Stimulated activated CD4-positive, alpha-beta T cell treated with anti-CD3 and anti-CD28 coated beads, Interleukin-1b, Interleukin-23, amount 100 ng/mL, for 1 hour (primary cell): ENCODE results near the gene ATXN1.

Experiments used
- DNase-seq, 2 donors: peaks; one replicate each; pipeline ENCODE4 v3.0.0-alpha.2; 2020; ENCODE audit warnings: low read depth in 2 of 2

ATXN1 gene

DNA sequence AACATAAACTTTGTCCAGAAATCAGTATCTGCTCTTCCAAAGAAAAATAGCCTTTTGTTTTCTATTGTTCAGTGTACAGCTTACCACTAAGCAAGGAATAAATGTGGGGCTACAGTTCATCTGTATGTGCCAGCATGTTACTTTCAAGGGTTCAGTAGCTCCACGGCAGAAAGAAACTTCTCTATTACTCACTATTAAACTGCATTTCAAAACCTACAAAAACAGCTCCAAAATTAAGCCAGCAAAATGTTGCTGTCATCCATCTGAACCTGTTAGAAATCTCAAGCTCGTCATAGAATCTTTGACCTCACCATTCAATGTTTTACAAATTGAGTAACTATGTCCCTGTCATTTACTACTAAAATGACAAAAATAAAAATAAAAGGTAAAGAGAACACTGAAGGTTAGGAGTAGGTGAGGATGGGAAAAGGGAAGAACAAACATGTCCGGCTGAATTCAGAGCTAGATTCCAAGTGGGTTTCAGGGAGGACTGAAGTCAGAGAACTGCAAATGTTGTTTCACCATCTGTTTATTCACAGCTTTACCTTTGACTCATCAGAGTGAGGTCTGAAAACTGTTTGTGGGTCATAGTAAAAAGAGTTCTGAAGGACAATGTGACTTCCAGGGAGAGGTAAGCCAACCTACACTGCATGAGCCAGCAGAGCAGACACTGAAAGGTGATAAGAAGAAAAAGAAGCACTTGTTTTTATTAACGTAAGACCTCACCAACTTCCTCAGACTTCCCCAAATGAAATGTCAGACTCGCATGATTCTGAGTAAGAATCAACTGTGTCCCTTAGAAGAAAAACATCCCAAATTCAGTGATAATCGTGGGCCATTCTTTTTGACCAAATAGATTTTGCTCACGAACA, 62.0 kb downstream of the ATXN1 start:
- DNase-seq = no peak

DNA sequence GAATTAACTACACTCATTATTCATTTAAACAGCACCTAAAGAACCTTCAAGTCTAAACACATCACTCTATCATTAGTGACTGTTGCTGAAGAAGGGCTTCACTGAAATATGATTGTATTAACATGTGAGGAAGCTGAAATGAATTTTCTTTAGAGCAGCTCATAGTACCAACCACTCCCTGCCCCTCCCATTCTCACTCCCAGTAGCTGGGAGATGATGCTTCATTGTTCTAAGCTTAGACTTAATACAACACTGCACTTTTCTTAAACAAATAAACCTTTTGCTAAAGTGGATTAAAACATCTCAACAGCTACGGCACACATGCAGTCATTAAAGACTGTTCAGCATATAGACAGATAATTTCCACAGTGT, 63.1 kb downstream of the ATXN1 start:
- DNase-seq = no peak

DNA sequence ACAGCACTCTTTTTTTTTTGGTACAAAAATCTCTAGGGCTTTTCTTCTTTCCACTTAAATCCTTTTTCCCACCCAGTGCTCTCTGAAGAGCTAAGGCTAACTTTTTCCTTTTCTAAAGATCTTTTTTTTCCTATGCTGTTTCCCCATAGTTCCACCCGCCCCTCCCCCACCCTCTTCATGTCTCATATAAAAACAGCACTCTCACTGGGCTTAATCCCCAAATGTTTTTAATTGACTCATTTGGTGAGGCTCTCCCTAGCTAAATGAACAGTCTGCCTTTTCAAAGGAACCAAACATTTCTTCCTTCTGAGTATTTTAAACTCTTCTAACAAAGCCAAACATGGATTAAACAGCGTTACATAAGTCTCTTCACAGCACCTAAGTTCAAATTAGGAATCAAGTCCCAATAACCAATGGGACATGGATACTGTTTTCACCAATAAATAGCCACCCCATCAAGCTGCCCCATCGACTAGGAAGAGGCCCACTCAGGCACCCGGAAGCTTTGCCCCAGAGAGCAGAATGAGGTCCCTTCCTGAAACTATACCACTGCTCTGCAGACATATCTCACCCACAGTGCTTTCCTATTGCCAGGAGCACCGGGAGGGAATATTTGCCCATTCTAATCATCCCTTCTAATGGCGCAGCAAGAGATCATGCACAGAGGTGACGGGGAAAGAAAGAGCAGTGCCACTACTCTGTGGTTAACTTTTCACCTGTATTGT, 63.7 kb downstream of the ATXN1 start:
- no peak for DNase-seq

DNA sequence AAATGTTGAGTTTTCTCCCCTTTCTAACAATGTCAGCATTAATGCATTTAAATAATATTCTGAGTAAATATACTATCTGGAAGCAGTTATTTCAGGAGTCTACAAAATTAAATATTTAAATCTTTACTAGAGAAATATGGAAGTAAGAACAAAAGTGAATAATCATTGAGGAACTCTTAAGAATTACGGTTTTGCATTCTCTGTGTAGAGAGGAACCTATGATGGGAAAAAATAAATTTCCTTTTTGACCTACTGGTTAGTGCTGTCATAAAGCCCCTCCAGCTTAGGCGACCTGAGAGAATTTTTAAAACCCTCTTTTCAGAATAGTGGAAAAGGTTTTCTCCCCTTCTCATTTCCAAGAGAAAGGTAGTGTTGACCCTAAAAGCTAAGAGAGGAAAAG, 64.8 kb downstream of the ATXN1 start:
- no peak for DNase-seq

DNA sequence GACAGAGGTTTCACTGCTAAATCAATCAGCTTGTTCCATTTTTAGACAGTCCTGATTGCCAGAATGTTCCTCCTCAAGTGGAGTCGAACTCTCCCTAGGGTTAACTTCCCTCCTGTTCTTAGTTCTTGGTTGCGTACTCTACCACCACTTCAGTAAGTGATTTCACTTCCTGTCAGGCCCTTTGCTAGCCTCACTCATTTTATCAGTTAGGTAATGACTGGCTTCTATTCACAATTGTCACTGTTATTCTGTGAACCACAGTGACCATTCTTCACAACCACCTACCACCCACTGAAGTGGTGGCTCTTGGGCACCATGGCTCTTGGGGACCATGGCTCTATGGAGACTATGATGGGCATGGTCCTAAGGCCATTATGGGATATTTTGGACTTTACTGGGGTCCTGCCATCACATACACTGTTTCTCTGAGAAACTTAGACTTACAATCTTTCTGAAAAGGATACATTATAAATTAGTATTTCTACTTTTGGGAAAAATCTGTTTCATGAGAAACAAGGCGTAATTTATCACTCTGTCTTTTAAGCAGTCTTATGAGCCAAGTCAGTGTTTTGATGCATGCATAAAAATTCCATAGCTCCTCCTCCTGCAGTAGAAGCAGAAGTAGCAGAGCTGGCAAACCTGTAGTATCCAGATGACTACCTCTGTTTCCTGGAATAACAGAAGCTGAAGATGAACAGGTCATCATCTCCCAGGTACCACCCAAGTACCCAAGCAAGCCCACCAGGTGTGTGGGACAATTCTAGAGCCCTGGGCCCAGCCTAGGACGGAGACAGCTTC, 66.3 kb downstream of the ATXN1 start:
- no peak for DNase-seq

DNA sequence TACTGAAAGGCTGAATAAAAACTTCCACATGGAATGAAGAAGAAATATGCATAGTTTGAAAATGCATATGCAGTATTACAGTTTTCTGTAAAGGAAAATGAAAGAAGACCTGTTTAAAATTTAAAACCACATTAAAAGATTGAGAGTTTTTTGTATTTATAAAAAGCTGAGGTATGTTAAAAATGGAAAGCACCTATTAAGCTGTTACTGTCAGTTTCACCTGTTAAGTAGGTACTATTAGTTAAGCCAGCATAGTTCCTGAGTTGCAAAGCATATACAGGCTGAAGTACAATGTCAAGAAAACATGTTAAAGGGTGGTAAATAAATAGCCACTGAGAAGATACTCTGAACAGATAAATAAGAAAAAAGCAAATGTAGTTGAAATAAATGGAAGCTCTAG, 69.9 kb downstream of the ATXN1 start:
- no peak for DNase-seq

DNA sequence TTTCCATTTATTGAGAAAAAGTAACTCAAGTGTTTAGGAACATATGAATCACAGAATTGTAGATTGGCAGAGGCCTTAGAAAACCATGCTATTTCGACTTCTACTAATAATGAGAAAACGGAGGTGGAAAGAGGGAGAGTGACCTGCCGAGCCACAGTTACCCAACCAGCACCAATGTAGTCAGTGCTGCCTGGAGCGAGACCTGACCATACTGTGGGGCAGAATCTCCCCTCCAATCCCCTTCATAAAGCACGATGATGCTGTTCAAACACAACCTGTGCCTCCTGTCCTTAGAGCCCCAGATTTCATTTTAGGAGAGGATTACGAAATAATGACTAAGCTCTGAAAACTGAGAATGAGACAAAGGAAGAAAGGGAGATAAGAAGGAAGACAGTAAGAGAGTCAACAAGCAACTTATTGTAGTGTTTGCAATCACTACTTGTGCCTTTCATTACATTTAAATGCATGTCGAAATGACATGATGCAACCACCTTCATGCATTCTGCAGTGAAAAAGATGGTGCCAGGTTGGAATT, 70.6 kb downstream of the ATXN1 start:
- no peak for DNase-seq

DNA sequence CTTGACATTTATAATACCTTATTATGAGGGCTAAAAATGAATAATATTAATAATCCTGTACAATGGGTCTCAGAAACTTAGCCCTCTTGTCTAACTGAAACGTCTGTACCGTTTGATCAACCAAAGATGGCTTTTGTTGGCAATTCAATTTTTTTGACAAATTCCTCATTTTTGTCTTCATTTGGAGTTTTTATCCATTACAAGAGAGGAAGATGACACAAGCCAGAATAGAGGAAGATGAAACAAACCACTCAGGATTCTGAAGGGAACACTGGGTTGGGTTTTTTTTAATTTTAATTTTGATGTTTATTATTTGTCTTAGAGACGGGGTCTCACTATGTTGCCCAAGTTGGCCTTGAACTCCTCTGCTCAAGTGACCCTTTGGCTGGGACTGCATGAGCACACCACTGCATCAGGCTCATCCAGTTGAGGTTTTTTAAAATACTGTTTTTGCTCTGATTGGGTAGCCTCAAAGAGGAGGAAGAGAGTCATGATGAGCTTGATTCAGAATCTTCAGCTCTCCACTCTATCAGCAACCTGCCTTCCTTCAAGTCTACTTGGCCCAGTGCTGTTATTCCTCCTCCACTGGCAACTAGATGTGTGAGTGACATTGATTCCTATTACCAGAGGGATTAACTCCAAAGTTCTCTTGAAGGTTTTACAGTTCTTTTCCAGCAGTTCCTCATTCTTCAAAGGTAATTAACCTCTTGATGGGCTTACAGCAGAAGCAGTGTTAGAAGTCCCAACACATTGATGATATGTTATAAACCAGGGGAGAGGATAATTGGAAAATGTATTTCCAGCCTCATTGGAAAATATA, 71.3 kb downstream of the ATXN1 start:
- no peak for DNase-seq

DNA sequence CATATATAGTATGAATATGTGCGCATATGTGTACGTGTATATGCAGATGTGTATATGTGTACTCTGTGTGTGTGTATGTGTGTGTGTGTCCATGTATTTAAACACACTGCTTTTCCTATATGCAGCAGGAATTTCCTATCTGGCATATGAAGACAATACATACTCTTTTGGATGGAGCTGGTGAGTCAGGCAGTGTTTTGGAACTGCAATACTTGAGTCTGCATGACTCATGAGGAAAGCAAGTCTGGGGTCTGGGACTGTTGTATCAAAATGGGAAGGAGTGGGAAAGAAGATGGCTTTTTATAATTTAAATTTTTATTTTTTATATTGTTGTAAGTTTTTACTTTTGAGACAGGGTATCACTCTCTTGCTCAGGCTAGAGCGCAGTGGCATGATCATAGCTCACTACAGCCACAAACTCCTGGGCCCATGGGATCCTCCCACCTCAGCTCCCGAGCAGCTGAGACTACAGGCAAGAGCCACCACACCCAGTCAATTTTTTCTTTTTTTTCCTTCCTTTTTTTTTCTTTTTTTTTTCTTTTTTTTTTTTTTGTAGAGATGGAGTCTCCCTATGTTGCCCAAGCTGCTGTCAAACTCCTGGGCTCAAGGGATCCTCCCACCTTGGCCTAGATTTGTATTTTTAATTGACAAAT, 72.2 kb downstream of the ATXN1 start:
- DNase-seq = no peak

DNA sequence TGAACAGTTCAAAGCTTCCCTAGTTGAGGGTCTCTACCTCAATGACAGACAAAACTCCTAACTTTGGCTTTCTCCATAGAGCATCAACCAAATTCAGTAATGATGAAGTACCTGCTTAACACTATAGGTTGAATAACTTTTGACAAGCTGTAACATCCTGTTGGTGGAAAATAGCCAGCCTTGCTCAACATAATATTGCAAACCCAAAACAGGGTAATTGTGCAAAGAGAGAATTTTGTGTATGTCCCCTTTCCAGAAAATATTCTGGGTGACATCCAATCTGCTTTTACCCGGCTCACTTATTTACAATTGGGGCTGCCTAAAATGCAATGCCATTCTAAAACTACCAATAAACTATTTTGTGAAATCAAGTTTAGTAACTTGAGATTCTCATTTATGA, 72.8 kb downstream of the ATXN1 start:
- no peak for DNase-seq

DNA sequence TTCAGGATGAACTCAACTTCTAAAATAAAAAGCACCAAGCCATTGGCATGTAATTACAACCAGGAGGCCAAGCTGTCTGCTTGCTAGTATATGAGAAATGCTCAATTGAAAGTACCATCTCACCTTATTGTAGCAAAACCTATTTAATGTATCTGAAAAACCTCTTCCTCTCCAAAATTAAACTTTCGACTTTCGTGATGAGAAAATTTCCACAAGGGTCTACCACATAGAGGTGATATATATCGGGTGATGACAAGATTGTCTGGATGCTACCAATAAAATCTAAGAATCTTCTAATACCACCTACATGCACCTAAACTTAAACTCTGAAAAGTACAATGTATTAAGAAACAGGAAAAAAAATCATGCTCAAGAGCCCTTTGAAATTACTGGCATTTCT, 74.2 kb downstream of the ATXN1 start:
- no peak for DNase-seq

DNA sequence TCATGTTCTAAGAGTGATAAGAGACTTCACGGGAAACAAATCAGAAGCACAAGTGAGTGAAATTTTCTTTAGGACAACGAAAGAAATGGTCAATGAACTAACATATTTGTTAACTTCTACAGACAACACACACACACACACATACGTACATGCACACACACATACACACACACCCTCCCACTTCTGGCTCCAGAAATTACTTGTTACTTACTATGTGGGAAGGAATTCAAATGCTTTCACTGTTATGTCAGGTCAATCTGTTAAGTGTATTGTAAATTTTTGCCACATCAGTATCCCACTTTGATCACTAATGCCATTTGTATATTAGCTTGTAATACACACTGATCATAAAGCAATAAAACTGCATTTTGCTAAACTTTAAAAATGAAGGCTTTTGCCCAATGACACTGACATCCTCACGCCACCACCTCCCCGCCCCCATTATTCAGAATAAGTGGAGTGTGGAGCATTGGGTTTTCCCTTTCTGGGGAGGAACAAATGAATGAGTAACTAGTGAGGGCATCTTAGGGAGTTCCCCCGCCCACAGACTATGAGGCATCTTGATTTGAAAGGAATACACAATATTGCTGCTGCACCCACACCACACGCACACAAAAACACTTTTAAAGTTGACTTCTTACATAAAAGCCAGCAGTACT, 76.2 kb downstream of the ATXN1 start:
- DNase-seq = peak; percentile 29 to 80

DNA sequence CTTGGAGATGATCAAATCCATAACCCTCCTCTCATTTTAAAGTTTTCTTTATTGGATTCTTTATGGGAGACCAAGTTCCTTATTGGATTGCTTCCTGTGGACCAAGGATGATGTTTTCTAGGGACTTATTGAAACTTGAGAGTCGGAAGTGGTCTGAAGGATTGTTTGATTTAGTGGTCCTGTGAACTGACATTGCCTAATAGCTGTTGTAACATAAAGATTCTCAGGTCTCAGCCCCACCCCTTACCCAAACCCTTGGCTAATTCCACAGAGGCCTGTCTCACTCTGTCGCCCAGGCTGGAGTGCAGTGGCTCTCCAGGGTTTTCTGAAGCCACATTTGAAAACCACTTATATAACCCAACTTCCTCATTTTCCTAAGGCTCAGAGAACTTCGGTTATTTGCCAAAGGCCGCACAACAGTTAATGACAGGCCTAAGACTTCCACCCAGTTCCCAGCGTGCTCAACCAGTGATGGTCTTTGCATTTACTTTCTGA, 77.0 kb downstream of the ATXN1 start:
- no peak for DNase-seq

DNA sequence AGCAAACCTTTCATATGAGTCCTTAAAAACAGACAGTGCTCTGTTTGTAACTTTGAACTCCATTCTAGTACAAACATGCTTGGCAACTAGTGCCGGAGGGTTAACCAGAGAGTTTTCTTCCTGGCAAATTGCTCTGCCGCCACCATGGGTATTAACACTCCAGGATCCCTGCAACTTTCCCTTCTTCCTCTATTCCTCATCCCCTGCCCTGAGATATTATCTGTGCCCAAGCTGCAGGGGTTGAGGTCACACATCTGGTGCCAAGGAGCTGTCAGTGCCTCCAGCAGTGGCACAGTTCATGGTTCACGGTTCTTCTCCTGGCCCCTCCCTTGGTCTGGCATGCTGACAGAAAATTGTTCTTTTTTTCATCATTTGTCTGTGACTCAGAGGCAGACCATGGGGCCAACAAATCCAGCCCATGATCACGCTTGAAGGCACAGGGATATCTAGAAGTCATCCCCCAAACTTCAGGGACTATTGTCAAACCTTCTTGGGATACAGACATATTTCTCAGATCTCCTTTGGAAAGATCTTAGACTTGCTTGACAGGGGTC, 77.5 kb downstream of the ATXN1 start:
- no peak for DNase-seq

DNA sequence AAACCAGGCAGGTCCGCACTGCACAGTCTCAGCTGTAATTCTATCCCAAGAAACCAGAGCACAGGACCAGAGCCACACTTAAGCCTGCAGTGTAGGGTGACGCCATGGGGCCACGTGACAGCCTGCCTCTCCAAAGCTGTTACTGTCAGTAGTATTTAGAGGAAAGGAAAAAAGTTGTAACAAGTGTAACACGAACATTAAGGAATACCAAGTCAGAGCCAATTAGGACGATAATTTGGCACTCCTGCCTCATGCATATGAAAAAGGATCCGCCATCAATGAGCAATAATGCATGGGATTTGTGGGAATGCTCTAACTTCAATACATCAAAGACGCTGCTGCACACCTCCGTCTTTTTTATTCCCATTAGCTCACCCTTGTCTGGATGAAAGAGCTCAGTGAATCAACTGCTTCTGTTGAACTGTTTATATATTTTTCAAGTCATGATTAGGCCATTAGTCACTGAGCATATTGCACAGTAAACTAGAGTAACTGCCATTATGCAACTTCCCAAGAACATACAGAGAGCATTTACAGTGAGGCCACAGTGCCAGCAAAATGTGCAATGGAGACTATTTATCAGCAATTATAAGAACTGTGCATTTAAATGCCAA, 79.9 kb downstream of the ATXN1 start:
- no peak for DNase-seq

DNA sequence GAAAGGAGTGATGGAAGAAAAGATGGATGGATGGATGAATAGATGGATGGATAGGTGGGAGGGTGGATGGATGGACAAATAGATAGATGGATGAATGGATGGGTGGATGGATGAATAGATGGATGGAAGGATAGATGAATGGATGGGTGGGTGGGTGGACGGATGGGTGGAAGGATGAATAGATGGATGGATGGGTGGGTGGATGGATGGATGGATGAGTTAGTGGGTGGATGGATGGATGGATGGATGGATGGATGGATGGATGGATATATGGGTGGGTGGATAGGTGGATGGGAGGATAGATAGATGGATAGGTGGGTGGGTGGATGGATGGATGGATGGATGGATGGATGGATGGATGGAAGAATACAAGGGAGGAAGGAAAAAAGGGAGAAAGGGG, 82.2 kb downstream of the ATXN1 start:
- DNase-seq = no peak

DNA sequence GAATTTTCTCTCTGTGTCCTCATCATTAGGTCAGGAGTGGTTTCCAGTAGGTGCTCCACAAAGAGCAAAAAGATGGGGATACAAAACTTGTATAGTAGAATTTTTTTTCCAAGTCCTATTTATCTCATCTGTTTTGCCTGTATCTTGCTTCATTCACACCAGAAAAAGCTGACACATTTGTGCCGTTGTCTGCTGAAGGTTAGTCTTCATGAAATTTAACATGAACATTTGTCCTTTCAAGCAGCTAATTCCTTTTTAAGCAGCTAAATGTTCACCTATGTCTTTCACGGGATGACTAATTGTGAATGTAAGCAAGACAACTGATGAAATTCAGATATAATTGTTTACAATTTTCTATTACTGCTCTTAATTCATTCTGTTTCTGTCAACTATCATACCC, 83.8 kb downstream of the ATXN1 start:
- DNase-seq = no peak

DNA sequence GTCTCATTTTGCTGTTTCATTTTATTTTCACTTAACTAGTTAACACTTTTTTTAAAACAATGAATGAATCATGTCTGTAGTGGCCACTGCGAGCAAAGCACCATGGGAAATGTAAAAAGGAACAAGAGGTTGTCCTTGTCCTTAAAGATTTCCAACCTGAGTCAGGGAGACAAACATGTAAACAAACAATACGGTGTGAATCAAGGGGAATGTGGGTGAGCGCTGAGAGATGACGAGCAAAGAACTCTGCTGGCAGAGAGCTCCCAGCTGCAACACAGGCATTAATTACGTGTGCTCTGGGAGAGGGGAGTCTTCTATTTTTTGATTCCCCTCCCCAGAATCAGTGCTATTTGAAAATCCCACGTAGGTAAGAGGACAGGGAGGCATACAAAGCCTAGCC, 84.3 kb downstream of the ATXN1 start:
- no peak for DNase-seq

DNA sequence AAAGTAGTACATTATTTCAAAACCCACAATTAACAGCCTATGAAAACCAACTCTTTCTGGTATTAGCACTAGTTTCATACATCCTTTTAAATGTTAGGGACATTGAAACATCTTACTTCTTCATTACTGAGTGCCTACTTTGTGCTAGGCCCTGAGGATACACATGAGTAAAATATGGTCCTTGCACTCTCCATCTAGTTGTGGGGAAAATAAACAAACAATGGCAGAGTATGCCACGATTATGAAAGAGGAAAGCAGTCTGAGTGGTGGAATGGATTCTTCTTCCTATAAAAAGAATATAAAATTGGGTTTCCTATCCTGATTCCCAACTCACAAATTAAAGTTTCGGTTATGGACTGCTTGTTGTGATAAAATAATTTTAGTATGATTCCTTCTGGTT, 84.9 kb downstream of the ATXN1 start:
- no peak for DNase-seq
